Measurements from ENCODE around the gene SETBP1.

The SETBP1 gene

DNA sequence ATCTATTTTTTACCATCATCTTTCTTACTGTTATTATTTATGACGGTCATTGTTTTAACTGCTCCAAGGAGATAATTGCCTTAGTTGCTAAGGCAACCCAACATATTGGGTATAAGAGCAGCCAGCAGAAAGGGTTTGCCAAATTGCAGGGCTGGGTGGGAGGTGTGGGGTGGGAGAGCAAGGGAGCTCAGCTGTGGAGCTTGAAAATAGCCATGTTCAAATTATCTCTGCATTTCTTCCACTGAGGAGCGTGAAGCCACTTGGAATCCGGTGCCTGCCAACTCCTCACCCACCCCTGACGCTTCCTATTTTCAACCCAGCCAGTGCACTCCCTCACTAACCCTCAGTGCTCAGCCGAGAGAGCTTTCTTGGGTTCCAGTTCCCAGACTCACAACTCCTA is 60.8 kb downstream of the SETBP1 start:
- no peak for DNase-seq
- no peak for ATAC-seq
- Mint-ChIP-seq H3K4me3 (no peak overlapping the region), H3K9me3 (no peaks in the 10 kb centered on the region), H3K36me3 (ENCODE audit: low read depth) (no peaks in the 10 kb centered on the region), H3K27ac (peak overlapping the region; percentile 13), H3K4me1 (peaks cover 2% of the 10 kb centered on the region), H3K27me3 (peaks cover 19% of the 10 kb centered on the region)

GRCh38 chr18:44742126-44742525 is 61.4 kb downstream of the SETBP1 start:
- Mint-ChIP-seq H3K36me3 (ENCODE audit: low read depth) (no peaks in the 10 kb centered on the region), H3K27ac (no peak overlapping the region), H3K4me3 (no peak overlapping the region), H3K9me3 (no peaks in the 10 kb centered on the region), H3K4me1 (peaks cover 2% of the 10 kb centered on the region), H3K27me3 (peaks cover 19% of the 10 kb centered on the region)
- ATAC-seq: no peak
- no peak for DNase-seq

- no peak for DNase-seq
- no peak for ATAC-seq
- no peaks in the 10 kb centered on the region for H3K9me3 Mint-ChIP-seq
- H3K27ac Mint-ChIP-seq: no peak overlapping the region
- H3K4me1 Mint-ChIP-seq: peaks cover 3% of the 10 kb centered on the region
- no peak overlapping the region for H3K4me3 Mint-ChIP-seq
- no peaks in the 10 kb centered on the region for H3K36me3 Mint-ChIP-seq (ENCODE audit: low read depth)
- H3K27me3 Mint-ChIP-seq: peaks cover 19% of the 10 kb centered on the region
Observed at GRCh38 chr18:44742718-44743311, 62.1 kb downstream of the SETBP1 start.

DNA sequence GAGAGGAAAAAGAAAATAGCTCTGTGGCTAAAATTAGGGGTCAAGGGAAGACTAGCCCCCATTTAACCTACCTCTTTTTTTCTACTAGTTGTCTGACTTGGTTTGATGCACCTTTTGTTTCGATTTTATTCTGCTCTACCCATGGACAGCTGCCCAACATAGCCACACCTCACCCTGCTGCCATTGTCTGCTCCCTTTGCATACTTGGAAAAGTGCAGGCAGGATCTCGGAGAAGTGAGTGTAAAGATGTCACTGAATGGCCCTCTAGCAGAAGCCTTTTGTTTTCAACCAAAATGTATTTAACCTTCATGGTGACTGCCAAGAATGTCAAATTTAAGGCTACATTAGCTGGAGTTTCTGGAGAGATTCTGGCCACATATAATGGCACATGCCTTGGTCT is 62.9 kb downstream of the SETBP1 start:
- Mint-ChIP-seq H3K9me3 (no peaks in the 10 kb centered on the region), H3K27ac (no peak overlapping the region), H3K4me1 (peaks cover 5% of the 10 kb centered on the region), H3K27me3 (peaks cover 21% of the 10 kb centered on the region), H3K36me3 (ENCODE audit: low read depth) (no peaks in the 10 kb centered on the region), H3K4me3 (no peak overlapping the region)
- DNase-seq: no peak
- no peak for ATAC-seq

DNA sequence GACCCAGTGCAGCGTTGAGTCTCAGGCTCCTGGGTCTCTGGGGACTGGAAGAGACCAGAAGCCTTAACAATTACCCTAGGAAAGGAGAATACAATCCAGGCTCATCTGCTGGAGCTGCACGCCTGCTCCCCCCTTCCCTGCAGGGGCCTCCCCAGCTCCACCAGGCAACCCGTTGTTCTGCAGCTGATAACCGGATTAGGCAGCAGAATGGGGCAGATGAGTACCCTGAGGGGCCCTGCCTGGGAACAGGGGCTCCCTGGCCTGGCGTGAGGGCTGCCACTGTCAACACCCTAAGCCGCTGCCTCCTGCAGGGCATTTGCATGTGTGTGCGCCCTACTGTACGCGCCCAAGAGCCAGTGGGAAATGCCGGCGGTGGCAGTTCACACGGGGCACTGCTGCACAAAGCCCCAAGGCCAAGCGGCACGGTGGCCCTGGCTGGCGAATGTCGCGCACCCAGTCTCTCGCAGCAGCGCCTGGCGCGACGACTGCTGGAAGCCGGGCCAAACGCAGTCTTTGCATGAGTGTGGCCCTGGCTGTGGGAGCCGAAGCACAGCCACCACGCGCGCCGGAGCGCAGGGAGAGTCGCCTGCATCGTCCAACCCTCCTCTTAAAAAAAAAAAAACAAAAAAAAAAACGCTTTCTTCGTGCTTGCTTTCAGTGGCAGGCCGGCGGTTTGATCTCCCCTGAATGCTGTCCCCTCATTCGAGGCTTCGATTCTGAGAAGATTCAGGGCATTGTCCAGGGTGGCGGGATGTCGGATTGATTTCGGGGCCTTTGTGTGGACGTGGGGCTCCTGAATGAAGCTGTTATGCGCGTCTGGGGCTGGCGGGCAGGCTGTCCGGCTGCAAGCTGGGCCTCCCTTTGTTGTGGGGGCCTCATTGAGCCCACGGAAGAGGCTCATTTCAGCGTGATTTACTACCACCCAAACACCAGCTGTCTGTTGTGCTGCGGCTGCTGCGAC is 63.8 kb downstream of the SETBP1 start:
- no peak for ATAC-seq
- no peaks in the 10 kb centered on the region for H3K36me3 Mint-ChIP-seq (ENCODE audit: low read depth)

DNA sequence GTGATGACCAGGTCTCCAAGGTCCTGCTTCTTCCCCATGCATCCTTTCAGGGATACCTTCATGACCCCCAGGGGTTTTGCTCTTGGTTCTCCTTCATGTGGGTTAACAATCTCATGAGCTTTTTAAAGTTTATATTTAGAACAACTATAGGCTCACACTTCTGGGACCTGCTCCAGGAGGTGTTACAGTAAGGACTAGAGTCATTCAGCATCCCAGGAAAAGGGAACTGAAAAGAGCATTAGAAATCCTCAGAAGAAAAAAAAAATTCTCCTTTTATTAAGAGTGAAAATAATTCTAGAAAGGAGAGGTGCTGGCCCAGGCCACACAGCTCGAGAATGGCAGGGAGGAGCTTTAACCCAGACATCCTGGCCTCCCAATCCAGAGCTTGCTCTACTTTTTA is 66.5 kb downstream of the SETBP1 start:
- Mint-ChIP-seq H3K4me1 (peaks cover 16% of the 10 kb centered on the region), H3K27ac (no peak overlapping the region)

More for the DNA sequence above, 63.8 kb downstream of the SETBP1 start:
- Mint-ChIP-seq H3K4me3 (no peak overlapping the region), H3K27ac (no peak overlapping the region), H3K9me3 (no peaks in the 10 kb centered on the region), H3K27me3 (peaks cover 21% of the 10 kb centered on the region), H3K4me1 (peaks cover 5% of the 10 kb centered on the region)
- no peak for DNase-seq

DNA sequence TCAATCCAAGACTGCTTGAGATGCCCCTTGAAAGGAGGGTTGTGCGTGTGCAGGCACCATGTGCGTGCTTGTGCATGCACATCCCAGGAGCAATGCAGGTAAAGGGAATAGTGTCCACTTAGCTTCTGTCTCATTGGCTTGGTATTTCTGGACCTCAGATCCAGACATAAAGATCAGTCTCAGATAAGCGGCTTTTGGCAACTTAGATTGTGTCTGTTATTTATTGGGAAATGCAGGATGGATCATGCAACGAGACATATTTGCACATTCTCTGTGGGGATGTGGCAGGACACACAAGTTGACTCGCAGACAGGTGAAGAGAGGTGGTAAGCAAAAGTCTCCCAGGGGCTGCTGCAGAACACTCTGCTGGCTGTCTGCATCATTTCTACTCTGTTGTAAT is 67.9 kb downstream of the SETBP1 start:
- Mint-ChIP-seq H3K36me3 (ENCODE audit: low read depth) (peaks cover 6% of the 10 kb centered on the region), H3K27ac (no peak overlapping the region), H3K4me3 (no peak overlapping the region), H3K9me3 (peaks cover 2% of the 10 kb centered on the region), H3K27me3 (peaks cover 14% of the 10 kb centered on the region), H3K4me1 (peaks cover 16% of the 10 kb centered on the region)
- DNase-seq (no peak), ATAC-seq (no peak)

More for the DNA sequence above, 66.5 kb downstream of the SETBP1 start:
- no peak overlapping the region for H3K4me3 Mint-ChIP-seq
- ATAC-seq (no peak), DNase-seq (no peak)
- peaks cover 5% of the 10 kb centered on the region for H3K36me3 Mint-ChIP-seq (ENCODE audit: low read depth)
- no peaks in the 10 kb centered on the region for H3K9me3 Mint-ChIP-seq
- peaks cover 17% of the 10 kb centered on the region for H3K27me3 Mint-ChIP-seq

DNA sequence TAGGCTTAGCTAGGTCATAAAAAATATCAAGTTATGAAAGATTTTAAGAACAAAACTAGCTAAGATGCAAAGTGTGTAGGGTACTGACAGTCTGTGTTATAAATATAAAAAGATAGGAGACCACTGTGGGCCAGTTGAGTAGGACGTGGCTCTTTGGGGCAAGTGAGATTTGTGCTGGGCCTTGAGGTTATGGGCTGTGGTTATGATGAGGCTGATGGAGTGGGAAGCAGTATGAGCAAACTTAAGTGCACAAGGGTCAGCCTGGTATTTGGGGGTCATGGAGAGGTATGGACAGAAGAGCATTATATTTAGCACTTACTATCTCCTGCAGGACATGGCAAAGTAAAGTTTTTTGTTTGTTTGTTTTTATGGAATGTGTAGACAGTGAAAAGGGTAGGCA is 70.1 kb downstream of the SETBP1 start:
- Mint-ChIP-seq H3K27ac (no peak overlapping the region), H3K4me3 (no peak overlapping the region), H3K36me3 (ENCODE audit: low read depth) (peaks cover 7% of the 10 kb centered on the region), H3K9me3 (peaks cover 4% of the 10 kb centered on the region), H3K4me1 (peaks cover 17% of the 10 kb centered on the region), H3K27me3 (peaks cover 16% of the 10 kb centered on the region)
- ATAC-seq: peak; percentile 36
- no peak for DNase-seq

DNA sequence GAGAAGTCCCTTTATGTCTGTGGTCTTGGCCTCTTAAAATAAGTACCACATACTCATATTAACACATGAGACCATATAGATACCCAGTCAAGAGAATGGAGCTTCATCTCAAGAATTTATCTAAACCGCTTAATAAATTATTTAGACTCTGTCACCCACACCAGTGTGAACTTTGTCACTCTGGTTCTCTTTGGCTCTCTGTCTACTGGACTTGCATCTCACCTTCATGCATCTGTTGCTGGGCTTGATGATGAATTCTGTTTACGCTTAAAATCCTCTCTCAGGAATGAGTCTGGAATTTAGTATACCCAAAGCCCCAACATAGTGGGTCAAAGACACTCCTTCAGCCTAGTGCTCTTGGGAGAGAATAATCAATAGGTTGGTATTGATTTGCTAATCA is 73.9 kb downstream of the SETBP1 start:
- ATAC-seq: no peak

GRCh38 chr18:44758861-44759631 is 78.4 kb downstream of the SETBP1 start:
- peak overlapping the region; percentile 68 for H3K4me3 Mint-ChIP-seq
- no peaks in the 10 kb centered on the region for H3K9me3 Mint-ChIP-seq
- H3K27me3 Mint-ChIP-seq: peaks cover 3% of the 10 kb centered on the region
- ATAC-seq (peak; percentile 91), DNase-seq (peak; percentile 59)
- H3K4me1 Mint-ChIP-seq: peaks cover 43% of the 10 kb centered on the region
- H3K36me3 Mint-ChIP-seq (ENCODE audit: low read depth): peaks cover 6% of the 10 kb centered on the region
- peak overlapping the region; percentile 91 for H3K27ac Mint-ChIP-seq

More for the DNA sequence above, 73.9 kb downstream of the SETBP1 start:
- DNase-seq: no peak
- Mint-ChIP-seq H3K36me3 (ENCODE audit: low read depth) (peaks cover 11% of the 10 kb centered on the region), H3K4me1 (peaks cover 39% of the 10 kb centered on the region), H3K9me3 (peaks cover 4% of the 10 kb centered on the region), H3K4me3 (no peak overlapping the region), H3K27ac (no peak overlapping the region), H3K27me3 (peaks cover 10% of the 10 kb centered on the region)

GRCh38 chr18:44759925-44760342 is 79.2 kb downstream of the SETBP1 start:
- H3K4me3 Mint-ChIP-seq: peak overlapping the region; percentile 68
- H3K27me3 Mint-ChIP-seq: peaks cover 6% of the 10 kb centered on the region
- peaks cover 47% of the 10 kb centered on the region for H3K4me1 Mint-ChIP-seq
- ATAC-seq (peak; percentile 31), DNase-seq (no peak)
- peak overlapping the region; percentile 91 for H3K27ac Mint-ChIP-seq
- peaks cover 6% of the 10 kb centered on the region for H3K36me3 Mint-ChIP-seq (ENCODE audit: low read depth)
- no peaks in the 10 kb centered on the region for H3K9me3 Mint-ChIP-seq

DNA sequence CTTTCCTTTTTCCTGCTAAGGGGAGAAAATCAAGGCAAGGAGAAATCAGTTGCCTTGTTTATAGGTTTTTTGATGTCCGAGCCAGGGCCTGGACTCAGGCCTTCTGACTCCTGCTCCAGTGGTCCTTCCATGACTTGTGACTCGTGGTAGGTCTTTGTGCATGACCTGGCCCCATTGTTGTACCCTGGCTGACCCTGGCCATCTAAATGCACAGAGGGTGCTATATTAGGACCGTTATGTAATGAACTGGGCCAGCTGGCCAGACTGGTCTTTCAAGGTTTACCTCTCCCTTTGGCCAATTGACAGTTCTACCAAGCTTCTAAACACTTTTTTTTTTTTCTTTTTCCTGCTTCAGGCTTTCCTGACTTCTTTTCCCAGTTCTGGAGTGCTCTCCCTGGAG is 81.1 kb downstream of the SETBP1 start:
- H3K27me3 Mint-ChIP-seq: peaks cover 6% of the 10 kb centered on the region
- H3K27ac Mint-ChIP-seq: no peak overlapping the region
- no peak for ATAC-seq
- no peak for DNase-seq
- H3K4me3 Mint-ChIP-seq: no peak overlapping the region
- H3K36me3 Mint-ChIP-seq (ENCODE audit: low read depth): peaks cover 2% of the 10 kb centered on the region
- no peaks in the 10 kb centered on the region for H3K9me3 Mint-ChIP-seq
- peaks cover 47% of the 10 kb centered on the region for H3K4me1 Mint-ChIP-seq

DNA sequence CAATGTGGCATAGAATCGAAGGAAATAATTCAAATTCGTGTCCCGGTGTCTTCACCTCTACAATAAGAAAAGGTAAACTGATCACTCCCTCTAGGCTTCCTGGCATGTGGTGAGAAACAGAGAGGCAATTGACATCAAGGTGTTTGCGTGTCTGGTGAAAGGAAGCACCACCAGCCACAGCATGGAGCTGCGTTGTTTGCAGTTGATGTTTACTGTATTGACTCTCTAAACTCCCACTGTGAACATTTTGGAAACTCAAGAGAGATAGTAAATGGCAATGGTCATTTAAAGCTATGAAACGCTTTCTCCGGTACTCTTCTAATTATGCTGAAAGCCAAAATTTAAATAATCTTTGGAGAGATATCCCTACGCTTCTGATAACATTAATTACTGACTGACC is 82.6 kb downstream of the SETBP1 start:
- DNase-seq (no peak), ATAC-seq (no peak)
- H3K9me3 Mint-ChIP-seq: no peaks in the 10 kb centered on the region
- H3K4me1 Mint-ChIP-seq: peaks cover 37% of the 10 kb centered on the region
- peaks cover 10% of the 10 kb centered on the region for H3K27me3 Mint-ChIP-seq
- H3K27ac Mint-ChIP-seq: peak overlapping the region; percentile 1
- peaks cover 2% of the 10 kb centered on the region for H3K36me3 Mint-ChIP-seq (ENCODE audit: low read depth)
- no peak overlapping the region for H3K4me3 Mint-ChIP-seq

DNA sequence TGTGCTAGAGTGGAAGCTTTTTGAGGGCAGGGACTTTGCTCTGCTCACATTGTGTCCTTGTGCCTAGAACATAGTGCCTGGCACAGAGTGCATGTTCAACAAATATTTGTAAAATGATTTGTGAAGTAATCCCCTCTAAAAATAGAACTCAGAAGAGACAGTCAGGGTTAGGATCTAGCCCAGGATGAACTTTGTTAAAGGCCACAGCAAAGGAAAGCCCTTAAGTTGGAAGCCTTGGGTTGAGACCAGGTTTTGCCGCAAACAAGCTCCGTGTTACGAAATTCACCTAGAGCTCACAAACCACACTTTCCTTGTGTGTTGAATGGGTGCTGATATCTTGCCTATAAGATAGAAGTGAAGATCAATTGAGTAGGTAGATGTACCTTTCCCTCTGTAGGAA is 84.2 kb downstream of the SETBP1 start:
- H3K4me1 Mint-ChIP-seq: peaks cover 24% of the 10 kb centered on the region
- H3K36me3 Mint-ChIP-seq (ENCODE audit: low read depth): peaks cover 4% of the 10 kb centered on the region
- ATAC-seq (no peak), DNase-seq (no peak)
- peaks cover 18% of the 10 kb centered on the region for H3K27me3 Mint-ChIP-seq
- H3K27ac Mint-ChIP-seq: no peak overlapping the region
- H3K4me3 Mint-ChIP-seq: no peak overlapping the region
- no peaks in the 10 kb centered on the region for H3K9me3 Mint-ChIP-seq
